Breast epithelium (tissue), 3 donors: ENCODE results near the gene NRGN.

Experiments
- CTCF ChIP-seq, 3 donors: fragments of 450-650 bp; IDR thresholded peaks; one replicate each; pipeline ENCODE4 v1.5.1; 2016 to 2017; ENCODE audit warnings: antibody characterized with exemption in 3 of 3, mild to moderate bottlenecking in 3 of 3, moderate library complexity in 3 of 3
- POLR2A ChIP-seq: fragments of 450-650 bp; IDR thresholded peaks from one replicate; pipeline ENCODE4 v1.6.1; 2016; ENCODE audit warnings: antibody characterized with exemption, mild to moderate bottlenecking, moderate library complexity

- TF ChIP-seq POLR2A, result no peak
- TF ChIP-seq CTCF (IDR thresholded peaks at IDR 0.05), result no peak
Measured at GRCh38 chr11:124725719-124726105, 14.0 kb upstream of the NRGN start.
